H1 (cell line): ENCODE results near the gene RGS13. TPM values are rescaled to one million over a fixed set of nuclear protein-coding genes. Genes with fewer than 3 reads are reported as not detected.

Experiments used
- CTCF ChIA-PET: fragments of 300-600 bp; sonication (Branson Sonifier 250); formaldehyde crosslinking; loops from one replicate; lab custom pipeline; 2021; ENCODE audit not compliant: partially characterized antibody; lab: Charles Lee
- POLR2A ChIA-PET: fragments of 300-600 bp; sonication (Branson Sonifier 250); formaldehyde crosslinking; loops from one replicate; lab custom pipeline; 2021; ENCODE audit warnings: inconsistent platforms; ENCODE audit not compliant: partially characterized antibody; lab: Charles Lee
- DNase-seq, 2 experiments: peaks; one replicate each; pipeline versions ENCODE4 v3.0.0 to v3.0.0-alpha.2; 2010 to 2022; ENCODE audit warnings: low spot score in 2 of 2, low read depth in 1 of 2, mixed read lengths in 1 of 2
- FAIRE-seq: peaks from 2 replicates; lab custom pipeline; 2011; peaks lifted over from hg19 to GRCh38; lab: Jason Lieb, UNC
- H2AFZ ChIP-seq: 2 replicates; pipeline ENCODE4 v1.8.1; 2012; ENCODE audit warnings: low read length, inconsistent platforms
- H2AK5ac ChIP-seq: 2 replicates; pipeline ENCODE4 v1.6.1; 2013; ENCODE audit warnings: low read depth, low read length
- H2BK120ac ChIP-seq: replicated peaks from 2 replicates; pipeline ENCODE3; 2013; ENCODE audit warnings: low read depth, low read length, inconsistent platforms
- H2BK12ac ChIP-seq: 2 replicates; pipeline ENCODE4 v1.6.1; 2013; ENCODE audit warnings: low read depth, low read length
- H2BK15ac ChIP-seq: 2 replicates; pipeline ENCODE4 v1.6.1; 2013; ENCODE audit warnings: low read length
- H2BK20ac ChIP-seq: 2 replicates; pipeline ENCODE4 v1.6.1; 2013; ENCODE audit warnings: low read length
- H2BK5ac ChIP-seq: 2 replicates; pipeline ENCODE4 v1.6.1; 2013; ENCODE audit warnings: low read depth, low read length
- H3K14ac ChIP-seq: 2 replicates; pipeline ENCODE4 v1.6.1; 2013; ENCODE audit warnings: inconsistent platforms; ENCODE audit not compliant: insufficient read length
- H3K18ac ChIP-seq: 2 replicates; pipeline ENCODE4 v1.6.1; 2013; ENCODE audit warnings: low read length; ENCODE audit errors: extremely low read depth
- H3K23ac ChIP-seq: 2 replicates; pipeline ENCODE4 v1.6.1; 2013; ENCODE audit warnings: inconsistent platforms; ENCODE audit not compliant: insufficient read length
- H3K23me2 ChIP-seq: 2 replicates; pipeline ENCODE4 v1.6.1; 2013; ENCODE audit warnings: low read depth, low read length
- H3K27ac ChIP-seq: 2 replicates; pipeline ENCODE4 v1.6.1; 2011; ENCODE audit warnings: low read depth, low read length, inconsistent platforms
- H3K27me3 ChIP-seq, 4 experiments: replicated peaks in 1 of 4; 1 replicate in 1 of 4; 2 replicates in 3 of 4; pipeline versions ENCODE4 v1.6.1 to v1.8.1; 2011 to 2013; ENCODE audit warnings: low read length in 3 of 4, mild to moderate bottlenecking in 3 of 4, inconsistent platforms in 2 of 4, mixed read lengths in 2 of 4, moderate library complexity in 1 of 4; ENCODE audit not compliant: control insufficient read depth in 3 of 4, insufficient read depth in 3 of 4; ENCODE audit errors: extremely low read depth in 1 of 4
- H3K36me3 ChIP-seq, 4 experiments: 2 replicates each; pipeline versions ENCODE4 v1.6.1 to v1.8.1; 2011 to 2013; ENCODE audit warnings: mild to moderate bottlenecking in 4 of 4, low read length in 3 of 4, moderate library complexity in 2 of 4, control low read depth in 1 of 4, inconsistent platforms in 1 of 4; ENCODE audit not compliant: insufficient read depth in 4 of 4, control insufficient read depth in 2 of 4
- H3K4ac ChIP-seq: replicated peaks from 2 replicates; pipeline ENCODE3; 2013; ENCODE audit warnings: low read length, low read depth, mixed read lengths, inconsistent platforms; ENCODE audit not compliant: insufficient read length
- H3K4me1 ChIP-seq, 4 experiments: replicated peaks in 1 of 4; 1 replicate in 1 of 4; 2 replicates in 3 of 4; pipeline versions ENCODE4 v1.6.1 to v1.8.1; 2011 to 2013; ENCODE audit warnings: low read length in 3 of 4, inconsistent platforms in 2 of 4, mixed read lengths in 1 of 4; ENCODE audit not compliant: insufficient read depth in 4 of 4, control insufficient read depth in 3 of 4
- H3K4me2 ChIP-seq, 2 experiments: 2 replicates each; pipeline versions ENCODE4 v1.6.1 to v1.8.1; 2011 to 2013; ENCODE audit warnings: low read depth in 2 of 2, low read length in 2 of 2, control low read depth in 1 of 2, inconsistent platforms in 1 of 2, mild to moderate bottlenecking in 1 of 2; ENCODE audit not compliant: insufficient read depth in 1 of 2
- H3K4me3 ChIP-seq, 4 experiments: fragments of 200-600, 300-600 bp in 1 of 4; sonication (generic), shearing (Covaris generic), sonication (Bioruptor Twin) in 1 of 4; 2 replicates each; pipeline versions ENCODE4 v1.5.1 to v1.8.1; 2011 to 2016; ENCODE audit warnings: low read length in 4 of 4, low read depth in 3 of 4, control low read depth in 2 of 4, inconsistent platforms in 2 of 4, mild to moderate bottlenecking in 2 of 4, mixed read lengths in 1 of 4, moderate library complexity in 1 of 4; ENCODE audit not compliant: insufficient read depth in 2 of 4; ENCODE audit errors: extremely low read depth in 1 of 4
- H3K56ac ChIP-seq: replicated peaks from 2 replicates; pipeline ENCODE3; 2013; ENCODE audit warnings: low read depth, mild to moderate bottlenecking, mixed read lengths, low read length, inconsistent platforms; ENCODE audit not compliant: insufficient read length
- H3K79me1 ChIP-seq: 2 replicates; pipeline ENCODE4 v1.6.1; 2013; ENCODE audit warnings: low read depth, low read length, control low read depth
- H3K79me2 ChIP-seq, 2 experiments: 2 replicates each; pipeline versions ENCODE4 v1.6.1 to v1.8.1; 2012 to 2013; ENCODE audit warnings: low read length in 2 of 2, mild to moderate bottlenecking in 2 of 2, inconsistent platforms in 1 of 2; ENCODE audit not compliant: insufficient read depth in 2 of 2, control insufficient read depth in 1 of 2
- H3K9ac ChIP-seq, 4 experiments: replicated peaks in 1 of 4; 1 replicate in 1 of 4; 2 replicates in 3 of 4; pipeline versions ENCODE4 v1.6.1 to v1.8.1; 2011 to 2013; ENCODE audit warnings: low read depth in 3 of 4, low read length in 3 of 4, control low read depth in 2 of 4, mild to moderate bottlenecking in 2 of 4, moderate library complexity in 2 of 4, inconsistent platforms in 1 of 4; ENCODE audit errors: extremely low read depth in 1 of 4
- H3K9me3 ChIP-seq, 2 experiments: 2 replicates each; pipeline versions ENCODE4 v1.6.1 to v1.8.1; 2012 to 2013; ENCODE audit warnings: mild to moderate bottlenecking in 2 of 2, moderate library complexity in 2 of 2, control low read depth in 1 of 2, inconsistent platforms in 1 of 2, low read depth in 1 of 2, low read length in 1 of 2, mixed read lengths in 1 of 2; ENCODE audit not compliant: insufficient read depth in 2 of 2
- H4K20me1 ChIP-seq, 2 experiments: replicated peaks in 1 of 2; 2 replicates each; pipeline versions ENCODE3 to v1.8.1; 2011 to 2013; ENCODE audit warnings: inconsistent platforms in 2 of 2, low read length in 2 of 2, mild to moderate bottlenecking in 1 of 2; ENCODE audit not compliant: insufficient read depth in 2 of 2, control insufficient read depth in 1 of 2
- H4K5ac ChIP-seq: 2 replicates; pipeline ENCODE4 v1.6.1; 2013; ENCODE audit warnings: low read length, low read depth, mixed read lengths, inconsistent platforms; ENCODE audit not compliant: insufficient read length
- H4K8ac ChIP-seq: 2 replicates; pipeline ENCODE4 v1.8.0; 2013; ENCODE audit warnings: mild to moderate bottlenecking, moderate library complexity, low read length, inconsistent platforms; ENCODE audit not compliant: insufficient read depth; ENCODE audit errors: extremely low read depth
- H4K91ac ChIP-seq: replicated peaks from 2 replicates; pipeline ENCODE3; 2013; ENCODE audit warnings: low read length, mixed read lengths, inconsistent platforms; ENCODE audit not compliant: insufficient read length
- CEBPB ChIP-seq: IDR thresholded peaks from 2 replicates; pipeline ENCODE4 v1.6.1; 2012; ENCODE audit warnings: low read depth, low read length
- TAF1 ChIP-seq: IDR thresholded peaks from 2 replicates; pipeline ENCODE4 v1.6.1; 2011; ENCODE audit warnings: mild to moderate bottlenecking, low read depth, low read length
- WGBS, 2 experiments: shearing (Covaris generic) in 1 of 2; methylation state at CpG; one replicate each; pipeline versions ENCODE4 v1.1.6 to v1.1.7; 2013 to 2015; ENCODE audit warnings: low lambda C conversion rate in 2 of 2, mixed read lengths in 2 of 2, inconsistent platforms in 1 of 2, low coverage in 1 of 2, missing lambda C conversion rate in 1 of 2; ENCODE audit not compliant: insufficient replicate concordance in 2 of 2, insufficient coverage in 1 of 2, insufficient read length in 1 of 2; ENCODE audit errors: extremely low coverage in 1 of 2, missing lambda C conversion rate in 1 of 2; 5-methylcytosine and 5-hydroxymethylcytosine counted together
- polyA plus RNA-seq, 7 experiments: library from polyadenylated mRNA; depleted of rRNA in 3 of 7; stranded (reverse) in 5 of 7; unstranded in 2 of 7; fragments of >200 nt in 5 of 7; fragments of 200-250 nt in 2 of 7; gene quantifications; 1 replicate in 5 of 7; 2 replicates in 1 of 7; 4 replicates in 1 of 7; pipeline versions ENCODE4 v1.2.1 to v1.2.3, GENCODE V29; 2011 to 2013; ENCODE audit warnings: missing spikeins in 2 of 7, mixed read lengths in 2 of 7
- total RNA-seq: library from RNA; stranded (reverse); fragmentation: NEBNext Ultra II Directional; extraction: Animal tissue kit (Norgen Biotek cat#: 25700); gene quantifications from 2 replicates; pipeline ENCODE4 v1.2.1, GENCODE V29; 2021

RGS13 gene
- total and polyA plus RNA-seq, 2 of the 8 experiments (the other 6 are each of a cell fraction or from before 2014, with no cell fraction given), result not detected

GRCh38 chr1:192604979-192605620 lies 30.8 kb upstream of the RGS13 start:
- 91% methylated on average over 3 of the region's 3 CpGs; no CpG with 5 or more reads in 1 of the 2 experiments for WGBS, 2 experiments

More at GRCh38 chr1:192604979-192605620, 30.8 kb upstream of the RGS13 start:
- no peaks in the 10 kb centered on the region for H3K79me2 ChIP-seq
- no peak overlapping the region for H2AK5ac ChIP-seq
- no peak overlapping the region for H2BK15ac ChIP-seq
- H3K4me3 ChIP-seq, result no peak overlapping the region
- no peak overlapping the region for H2BK120ac ChIP-seq
- H3K27ac ChIP-seq, result no peak overlapping the region
- H3K27me3 ChIP-seq, result no peaks in the 10 kb centered on the region
- H3K4me2 ChIP-seq, result no peak overlapping the region
- no peak overlapping the region for H3K56ac ChIP-seq
- no peaks in the 10 kb centered on the region for H4K20me1 ChIP-seq
- no peak overlapping the region for H2BK20ac ChIP-seq
- FAIRE-seq (no peak), DNase-seq (no peak)
- H4K91ac ChIP-seq, result no peak overlapping the region
- no peak overlapping the region for H2AFZ ChIP-seq
- ChIA-PET POLR2A (no interaction called here), CTCF (no interaction called here)
- H4K5ac ChIP-seq, result no peak overlapping the region
- no peaks in the 10 kb centered on the region for H3K4me1 ChIP-seq
- no peak overlapping the region for H3K14ac ChIP-seq
- no peak overlapping the region for H4K8ac ChIP-seq
- H3K79me1 ChIP-seq, result no peaks in the 10 kb centered on the region
- H2BK5ac ChIP-seq, result no peak overlapping the region
- no peaks in the 10 kb centered on the region for H3K9me3 ChIP-seq
- no peak overlapping the region for H3K9ac ChIP-seq
- no peaks in the 10 kb centered on the region for H3K23me2 ChIP-seq
- H3K36me3 ChIP-seq, result no peaks in the 10 kb centered on the region
- no peak overlapping the region for H3K18ac ChIP-seq
- H2BK12ac ChIP-seq, result no peak overlapping the region
- no peak overlapping the region for H3K23ac ChIP-seq
- H3K4ac ChIP-seq, result no peak overlapping the region
- TF ChIP-seq TAF1 (no peak), CEBPB (no peak)
